H9 (cell line): Measurements from ENCODE around the gene GCM1. TPM values are rescaled to one million over a fixed set of nuclear protein-coding genes. Genes with fewer than 3 reads are reported as not detected.

ENCODE experiments used
- DNase-seq: peaks from one replicate; pipeline ENCODE4 v3.0.0-alpha.2; 2017
- H2AFZ ChIP-seq: one replicate; pipeline ENCODE4 v1.6.1; 2013; ENCODE audit warnings: mild to moderate bottlenecking, low read length, control low read depth, moderate library complexity
- H2AK5ac ChIP-seq: 2 replicates; pipeline ENCODE4 v1.6.1; 2013; ENCODE audit warnings: low read length, control low read depth, mixed read lengths; ENCODE audit not compliant: insufficient read length
- H2BK120ac ChIP-seq: one replicate; pipeline ENCODE4 v1.6.1; 2013; ENCODE audit warnings: low read depth, mild to moderate bottlenecking, low read length, control low read depth, inconsistent platforms; ENCODE audit not compliant: poor library complexity, severe bottlenecking
- H2BK12ac ChIP-seq: 2 replicates; pipeline ENCODE4 v1.6.1; 2013; ENCODE audit warnings: low read length, control low read depth, mixed read lengths, low read depth; ENCODE audit not compliant: insufficient read length
- H2BK15ac ChIP-seq: 2 replicates; pipeline ENCODE4 v1.6.1; 2013; ENCODE audit warnings: low read depth, low read length, control low read depth
- H2BK20ac ChIP-seq: one replicate; pipeline ENCODE4 v1.6.1; 2013; ENCODE audit warnings: low read depth, mild to moderate bottlenecking, low read length, control low read depth, inconsistent platforms; ENCODE audit not compliant: poor library complexity, severe bottlenecking
- H2BK5ac ChIP-seq: 2 replicates; pipeline ENCODE4 v1.6.1; 2013; ENCODE audit warnings: low read length, control low read depth, mixed read lengths; ENCODE audit not compliant: insufficient read length
- H3K14ac ChIP-seq: 2 replicates; pipeline ENCODE4 v1.6.1; 2013; ENCODE audit warnings: low read length, control low read depth; ENCODE audit not compliant: insufficient read depth
- H3K18ac ChIP-seq: 2 replicates; pipeline ENCODE4 v1.6.1; 2013; ENCODE audit warnings: low read depth, mild to moderate bottlenecking, mixed read lengths, low read length, control low read depth; ENCODE audit not compliant: insufficient read length
- H3K23ac ChIP-seq: 2 replicates; pipeline ENCODE4 v1.6.1; 2013; ENCODE audit warnings: low read length, control low read depth, mixed read lengths, low read depth; ENCODE audit not compliant: insufficient read length
- H3K23me2 ChIP-seq: 2 replicates; pipeline ENCODE4 v1.6.1; 2013; ENCODE audit warnings: low read depth, mild to moderate bottlenecking, mixed read lengths, low read length, control low read depth; ENCODE audit not compliant: insufficient read length, poor library complexity, severe bottlenecking
- H3K27ac ChIP-seq: 2 replicates; pipeline ENCODE4 v1.5.1; 2013; ENCODE audit warnings: low read length, control low read depth, mixed read lengths, low read depth; ENCODE audit not compliant: insufficient read length
- H3K27me3 ChIP-seq: 2 replicates; pipeline ENCODE4 v1.6.1; 2013; ENCODE audit warnings: low read length, control low read depth, inconsistent platforms; ENCODE audit not compliant: insufficient read depth
- H3K4ac ChIP-seq: 2 replicates; pipeline ENCODE4 v1.6.1; 2013; ENCODE audit warnings: low read depth, mild to moderate bottlenecking, control low read depth, inconsistent platforms, low read length, moderate library complexity
- H3K4me1 ChIP-seq: 2 replicates; pipeline ENCODE4 v1.6.1; 2013; ENCODE audit warnings: low read length, control low read depth, inconsistent platforms; ENCODE audit not compliant: insufficient read depth
- H3K4me2 ChIP-seq: 2 replicates; pipeline ENCODE4 v1.6.1; 2013; ENCODE audit warnings: low read length, control low read depth, mixed read lengths; ENCODE audit not compliant: insufficient read length, insufficient read depth
- H3K56ac ChIP-seq: 2 replicates; pipeline ENCODE4 v1.6.1; 2013; ENCODE audit warnings: low read depth, mild to moderate bottlenecking, mixed read lengths, low read length, control low read depth; ENCODE audit not compliant: insufficient read length
- H3K79me1 ChIP-seq: 2 replicates; pipeline ENCODE4 v1.6.1; 2013; ENCODE audit warnings: low read depth, mild to moderate bottlenecking, moderate library complexity, low read length, control low read depth, inconsistent platforms; ENCODE audit not compliant: insufficient read depth, poor library complexity, severe bottlenecking
- H3K79me2 ChIP-seq: 2 replicates; pipeline ENCODE4 v1.6.1; 2013; ENCODE audit warnings: low read length, control low read depth, inconsistent platforms; ENCODE audit not compliant: insufficient read depth
- H3K9ac ChIP-seq: 2 replicates; pipeline ENCODE4 v1.6.1; 2013; ENCODE audit warnings: low read length, control low read depth, mixed read lengths; ENCODE audit not compliant: insufficient read length; ENCODE audit errors: extremely low read depth
- H3K9me3 ChIP-seq: one replicate; pipeline ENCODE4 v1.6.1; 2013; ENCODE audit warnings: low read depth, low read length, inconsistent platforms; ENCODE audit not compliant: control insufficient read depth
- H3T11ph ChIP-seq: one replicate; pipeline ENCODE4 v1.6.1; 2013; ENCODE audit warnings: mild to moderate bottlenecking, low read length, control low read depth, inconsistent platforms
- H4K20me1 ChIP-seq: one replicate; pipeline ENCODE4 v1.6.1; 2013; ENCODE audit not compliant: control insufficient read depth, insufficient read length, insufficient read depth
- H4K5ac ChIP-seq: 2 replicates; pipeline ENCODE4 v1.6.1; 2013; ENCODE audit warnings: low read depth, mild to moderate bottlenecking, mixed read lengths, low read length, control low read depth; ENCODE audit not compliant: insufficient read length
- H4K8ac ChIP-seq: replicated peaks from 2 replicates; pipeline ENCODE4 v1.6.1; 2013; ENCODE audit warnings: low read length, control low read depth, mixed read lengths, low read depth; ENCODE audit not compliant: insufficient read length
- H4K91ac ChIP-seq: 2 replicates; pipeline ENCODE4 v1.6.1; 2013; ENCODE audit warnings: low read depth, mild to moderate bottlenecking, moderate library complexity, mixed read lengths, low read length, control low read depth; ENCODE audit not compliant: insufficient read length
- H3K27ac Mint-ChIP-seq, 3 experiments: 2 replicates in 2 of 3; 3 replicates in 1 of 3; pipeline ENCODE4 v1.8.0; 2020 to 2021; ENCODE audit warnings: mixed read lengths in 3 of 3, mild to moderate bottlenecking in 1 of 3, moderate library complexity in 1 of 3
- H3K27me3 Mint-ChIP-seq: 2 replicates; pipeline ENCODE4 v1.8.0; 2021; ENCODE audit warnings: low read depth, mild to moderate bottlenecking, moderate library complexity, mixed read lengths
- H3K36me3 Mint-ChIP-seq, 3 experiments: 2 replicates in 2 of 3; 3 replicates in 1 of 3; pipeline ENCODE4 v1.8.0; 2020 to 2021; ENCODE audit warnings: low read depth in 3 of 3, mixed read lengths in 3 of 3; ENCODE audit not compliant: insufficient read depth in 1 of 3
- H3K4me1 Mint-ChIP-seq, 2 experiments: 2 replicates each; pipeline ENCODE4 v1.8.0; 2020; ENCODE audit warnings: mixed read lengths in 2 of 2
- H3K4me3 Mint-ChIP-seq, 2 experiments: 2 replicates in 1 of 2; 3 replicates in 1 of 2; pipeline ENCODE4 v1.8.0; 2020 to 2021; ENCODE audit warnings: mild to moderate bottlenecking in 2 of 2, mixed read lengths in 2 of 2, moderate library complexity in 1 of 2
- H3K9me3 Mint-ChIP-seq, 2 experiments: 2 replicates in 1 of 2; 3 replicates in 1 of 2; pipeline ENCODE4 v1.8.0; 2020; ENCODE audit warnings: mild to moderate bottlenecking in 2 of 2, mixed read lengths in 2 of 2, moderate library complexity in 1 of 2
- WGBS: extraction: QIAGEN DNeasy Blood & Tissue Kit; methylation state at CpG from one replicate; pipeline ENCODE4 v1.1.7; 2013; ENCODE audit warnings: missing lambda C conversion rate, low lambda C conversion rate, mixed read lengths; ENCODE audit not compliant: insufficient read length; ENCODE audit errors: extremely low coverage; 5-methylcytosine and 5-hydroxymethylcytosine counted together
- total RNA-seq: library from RNA; stranded (reverse); gene quantifications from 2 replicates; pipeline ENCODE4 v1.2.1, GENCODE V29; 2021
- TF ChIP-seq, protein P1 (sequence below): fragments of 200-600 bp; sonication (generic); conservative IDR thresholded peaks from 3 replicates; pipeline ENCODE4 v1.8.0; 2021; ENCODE audit warnings: antibody characterized with exemption, mild to moderate bottlenecking

Gene GCM1
- total RNA-seq, 1 experiment from 2014 or later: not detected

GRCh38 chr6:53134601-53135235 is 13.9 kb downstream of the GCM1 start:
- Histone ChIP-seq H2AFZ (no peak overlapping the region), H3K9me3 (no peaks in the 10 kb centered on the region), H3K79me1 (no peaks in the 10 kb centered on the region), H2AK5ac (no peak overlapping the region), H2BK20ac (no peak overlapping the region), H3K27ac (no peak overlapping the region), H4K5ac (no peak overlapping the region), H4K91ac (no peak overlapping the region), H4K8ac (no peak overlapping the region), H3T11ph (no peak overlapping the region), H3K79me2 (no peaks in the 10 kb centered on the region), H2BK15ac (no peak overlapping the region), H3K27me3 (no peaks in the 10 kb centered on the region), H4K20me1 (no peaks in the 10 kb centered on the region), H2BK12ac (no peak overlapping the region), H3K18ac (no peak overlapping the region), H3K4ac (no peak overlapping the region), H3K14ac (no peak overlapping the region), H3K23ac (no peak overlapping the region), H3K9ac (no peak overlapping the region), H3K4me2 (no peak overlapping the region), H3K56ac (no peak overlapping the region), H2BK5ac (no peak overlapping the region), H3K4me1 (no peaks in the 10 kb centered on the region), H2BK120ac (no peak overlapping the region), H3K23me2 (no peaks in the 10 kb centered on the region)
- Mint-ChIP-seq H3K4me1 (no peaks in the 10 kb centered on the region), H3K36me3 (no peaks in the 10 kb centered on the region), H3K27me3 (peaks cover 2% of the 10 kb centered on the region; the same call in 1 of the 2 replicates), H3K9me3 (no peaks in the 10 kb centered on the region), H3K4me3 (no peak overlapping the region), H3K27ac (no peak overlapping the region; a peak in 1 of 7 replicates)
- DNase-seq: no peak
- TF ChIP-seq, protein P1, sequence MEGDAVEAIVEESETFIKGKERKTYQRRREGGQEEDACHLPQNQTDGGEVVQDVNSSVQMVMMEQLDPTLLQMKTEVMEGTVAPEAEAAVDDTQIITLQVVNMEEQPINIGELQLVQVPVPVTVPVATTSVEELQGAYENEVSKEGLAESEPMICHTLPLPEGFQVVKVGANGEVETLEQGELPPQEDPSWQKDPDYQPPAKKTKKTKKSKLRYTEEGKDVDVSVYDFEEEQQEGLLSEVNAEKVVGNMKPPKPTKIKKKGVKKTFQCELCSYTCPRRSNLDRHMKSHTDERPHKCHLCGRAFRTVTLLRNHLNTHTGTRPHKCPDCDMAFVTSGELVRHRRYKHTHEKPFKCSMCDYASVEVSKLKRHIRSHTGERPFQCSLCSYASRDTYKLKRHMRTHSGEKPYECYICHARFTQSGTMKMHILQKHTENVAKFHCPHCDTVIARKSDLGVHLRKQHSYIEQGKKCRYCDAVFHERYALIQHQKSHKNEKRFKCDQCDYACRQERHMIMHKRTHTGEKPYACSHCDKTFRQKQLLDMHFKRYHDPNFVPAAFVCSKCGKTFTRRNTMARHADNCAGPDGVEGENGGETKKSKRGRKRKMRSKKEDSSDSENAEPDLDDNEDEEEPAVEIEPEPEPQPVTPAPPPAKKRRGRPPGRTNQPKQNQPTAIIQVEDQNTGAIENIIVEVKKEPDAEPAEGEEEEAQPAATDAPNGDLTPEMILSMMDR: no peak
- WGBS: no CpG with 5 or more reads among the region's 8 CpGs
